Fibroblast of villous mesenchyme (primary cell): ENCODE measurements around the gene SFI1. TPM values are rescaled to one million over a fixed set of nuclear protein-coding genes. Genes with fewer than 3 reads are reported as not detected.
A peak's percentile ranks its signal among the peaks of the same experiment; 100 is the strongest.

Experiments
- DNase-seq: peaks from one replicate; pipeline ENCODE4 v3.0.0-alpha.2; 2010; ENCODE audit warnings: low read depth
- H3K4me3 ChIP-seq: 2 replicates; pipeline ENCODE4 v1.5.1; 2011; ENCODE audit warnings: low read depth, mild to moderate bottlenecking, low read length
- CTCF ChIP-seq: IDR thresholded peaks from 2 replicates; pipeline ENCODE4 v1.5.1; 2012; ENCODE audit warnings: low read depth, mild to moderate bottlenecking, low read length; ENCODE audit not compliant: insufficient read depth
- total RNA-seq: library from RNA; depleted of rRNA; stranded (reverse); fragments of >200 nt; gene quantifications from 2 replicates; pipeline ENCODE4 v1.2.3, GENCODE V29; 2012

Gene SFI1
- total RNA-seq, 1 donor = 15.5 TPM

GRCh38 chr22:31577711-31578110, 81.4 kb downstream of the SFI1 start:
- TF ChIP-seq CTCF = no peak
- DNase-seq = no peak
- H3K4me3 ChIP-seq = no peak overlapping the region

- TF ChIP-seq CTCF = no peak
- no peak overlapping the region for H3K4me3 ChIP-seq
- DNase-seq = no peak
Observed at GRCh38 chr22:31578171-31578570, 81.8 kb downstream of the SFI1 start.

- no peak overlapping the region for H3K4me3 ChIP-seq
- DNase-seq = no peak
- TF ChIP-seq CTCF = no peak
Observed at GRCh38 chr22:31579835-31580242, 83.5 kb downstream of the SFI1 start.

GRCh38 chr22:31583861-31584485, 87.6 kb downstream of the SFI1 start:
- TF ChIP-seq CTCF = no peak
- peak; percentile 53 for DNase-seq

GRCh38 chr22:31584804-31585160, 88.4 kb downstream of the SFI1 start:
- no peak overlapping the region for H3K4me3 ChIP-seq
- DNase-seq = no peak
- TF ChIP-seq CTCF = no peak

More at GRCh38 chr22:31583861-31584485, 87.6 kb downstream of the SFI1 start:
- H3K4me3 ChIP-seq = no peak overlapping the region

GRCh38 chr22:31585161-31585859, 89.0 kb downstream of the SFI1 start:
- TF ChIP-seq CTCF = no peak
- DNase-seq = peak; percentile 89
- no peak overlapping the region for H3K4me3 ChIP-seq
